ENCODE results near the gene KCNQ1. TPM values are rescaled to one million over a fixed set of nuclear protein-coding genes. Genes with fewer than 3 reads are reported as not detected.

KCNQ1 gene
- total RNA-seq, 1 experiment from 2014 or later, result 2.3 TPM

- Histone ChIP-seq H2BK12ac (ENCODE audit: insufficient read length, low read depth, low read length) (no peak overlapping the region), H3K79me2 (ENCODE audit: insufficient read depth, low read length) (no peaks in the 10 kb centered on the region), H3K23ac (ENCODE audit: insufficient read length, low read depth, low read length) (no peak overlapping the region), H3K56ac (ENCODE audit: insufficient read length, low read depth, low read length) (no peak overlapping the region), H3K18ac (ENCODE audit: insufficient read length, low read depth, low read length) (no peak overlapping the region), H3K23me2 (ENCODE audit: insufficient read length, low read depth, low read length, poor library complexity, severe bottlenecking) (no peaks in the 10 kb centered on the region), H2BK15ac (ENCODE audit: low read depth, low read length) (no peak overlapping the region), H3K79me1 (ENCODE audit: insufficient read depth, low read depth, low read length, poor library complexity, severe bottlenecking) (no peaks in the 10 kb centered on the region), H3K9me3 (ENCODE audit: control insufficient read depth, low read depth, low read length) (no peaks in the 10 kb centered on the region), H3K4me2 (ENCODE audit: insufficient read depth, insufficient read length, low read length) (no peak overlapping the region), H2AK5ac (ENCODE audit: insufficient read length, low read length) (no peak overlapping the region), H3K4ac (ENCODE audit: low read depth, low read length) (no peak overlapping the region), H3K9ac (ENCODE audit: extremely low read depth, insufficient read length, low read length) (no peak overlapping the region), H4K5ac (ENCODE audit: insufficient read length, low read depth, low read length) (no peak overlapping the region), H2BK20ac (ENCODE audit: low read depth, low read length, poor library complexity, severe bottlenecking) (no peak overlapping the region), H2AFZ (ENCODE audit: low read length) (no peak overlapping the region), H3K27ac (ENCODE audit: insufficient read length, low read depth, low read length) (no peak overlapping the region), H4K8ac (replicated peaks; ENCODE audit: insufficient read length, low read depth, low read length) (no peak overlapping the region), H4K91ac (ENCODE audit: insufficient read length, low read depth, low read length) (no peak overlapping the region), H3K14ac (ENCODE audit: insufficient read depth, low read length) (no peak overlapping the region), H3K4me1 (ENCODE audit: insufficient read depth, low read length) (no peaks in the 10 kb centered on the region), H2BK120ac (ENCODE audit: low read depth, low read length, poor library complexity, severe bottlenecking) (no peak overlapping the region), H4K20me1 (ENCODE audit: control insufficient read depth, insufficient read depth, insufficient read length) (no peaks in the 10 kb centered on the region), H3T11ph (ENCODE audit: low read length) (no peak overlapping the region), H2BK5ac (ENCODE audit: insufficient read length, low read length) (no peak overlapping the region), H3K27me3 (ENCODE audit: insufficient read depth, low read length) (peaks cover 3% of the 10 kb centered on the region; the same call in 1 of the 2 replicates)
- H3K36me3 Mint-ChIP-seq (ENCODE audit: insufficient read depth in 1 of 3, low read depth in 3 of 3), result no peaks in the 10 kb centered on the region
- no peak overlapping the region for H3K4me3 Mint-ChIP-seq
- H3K4me1 Mint-ChIP-seq, result peaks cover 5 to 12% of the 10 kb centered on the region in 2 experiments
- H3K27me3 Mint-ChIP-seq (ENCODE audit: low read depth), result peaks cover 85% of the 10 kb centered on the region
- no peak for DNase-seq
- WGBS (ENCODE audit: extremely low coverage, insufficient read length, low lambda C conversion rate), result no CpG with 5 or more reads among the region's 8 CpGs
- no peaks in the 10 kb centered on the region for H3K9me3 Mint-ChIP-seq
- TF ChIP-seq CTCF (conservative IDR thresholded peaks at IDR 0.05), result no peak
- H3K27ac Mint-ChIP-seq, result peak overlapping the region in 1 of 3 experiments; percentile 52; a peak in 1 of 7 replicates
These were observed 410.4 kb downstream of the KCNQ1 start for GRCh38 chr11:2855162-2855561.

All from H9 (cell line).